Bronchial epithelial cell (primary cell): ENCODE results near the gene CRK. TPM values are rescaled to one million over a fixed set of nuclear protein-coding genes. Genes with fewer than 3 reads are reported as not detected.

Experiments
- DNase-seq: peaks from one replicate; pipeline ENCODE4 v3.0.0-alpha.2; 2010; ENCODE audit warnings: low read depth
- FAIRE-seq: peaks from 2 replicates; lab custom pipeline; 2011; peaks lifted over from hg19 to GRCh38; lab: Jason Lieb, UNC
- H3K27me3 ChIP-seq: 2 replicates; pipeline ENCODE4 v1.5.1; 2011; ENCODE audit warnings: low read length; ENCODE audit not compliant: control insufficient read depth, insufficient read depth
- H3K36me3 ChIP-seq: 2 replicates; pipeline ENCODE4 v1.5.1; 2011; ENCODE audit warnings: low read length; ENCODE audit not compliant: control insufficient read depth, insufficient read depth
- H3K4me3 ChIP-seq: 2 replicates; pipeline ENCODE4 v1.5.1; 2011; ENCODE audit warnings: mild to moderate bottlenecking, low read depth, low read length, control low read depth
- total RNA-seq: library from RNA; depleted of rRNA; stranded (reverse); fragments of >200 nt; gene quantifications from 2 replicates; pipeline ENCODE4 v1.2.1, GENCODE V29; 2014
- TF ChIP-seq, protein P1 (sequence below): IDR thresholded peaks from 2 replicates; pipeline ENCODE4 v1.5.1; 2011; ENCODE audit warnings: mild to moderate bottlenecking, moderate library complexity, low read length, control low read depth, inconsistent platforms; ENCODE audit not compliant: insufficient read depth, severe bottlenecking

The CRK gene
- 131 and 152 TPM in 2 replicates for total RNA-seq

DNA sequence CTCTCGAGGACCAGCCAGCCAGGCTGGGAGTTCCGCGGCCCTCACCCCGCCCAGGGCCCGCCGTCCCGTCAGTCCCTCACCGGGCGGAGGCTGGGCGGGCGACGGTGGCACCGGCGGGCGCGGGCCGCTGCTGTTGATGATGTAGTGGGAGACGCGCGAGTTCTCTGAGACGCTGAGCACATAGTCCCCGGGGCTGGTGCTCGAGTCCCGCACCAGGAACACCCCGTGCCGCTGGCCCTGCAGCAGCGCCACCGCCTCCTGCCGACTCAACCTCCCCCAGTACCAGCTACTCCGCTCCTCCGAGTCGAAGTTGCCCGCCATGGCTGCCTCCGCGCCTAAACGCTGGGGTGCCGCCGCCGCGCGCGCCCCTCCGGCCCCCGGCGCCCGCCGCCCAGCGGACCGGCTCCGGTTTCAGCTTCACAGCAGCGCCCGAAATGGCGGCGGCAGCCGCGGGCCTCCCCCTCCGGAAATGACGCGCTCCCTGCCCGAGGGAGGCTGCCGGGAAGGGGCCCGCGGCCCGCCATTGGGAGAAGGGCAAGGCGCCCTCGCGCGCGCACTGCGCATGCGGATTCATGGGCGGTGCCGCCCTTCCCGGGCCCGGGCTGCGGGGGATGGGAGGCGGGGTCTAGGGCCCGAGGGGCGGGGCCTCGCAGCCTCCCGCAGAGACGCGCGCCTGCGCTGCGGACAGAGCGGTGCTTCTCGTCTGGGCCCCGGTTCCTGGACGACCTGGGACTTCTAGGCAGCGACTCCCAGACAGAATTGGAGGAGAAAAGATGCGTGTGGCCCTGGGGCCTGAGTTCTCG is at the start of gene CRK:
Gene CRK (minus strand): TSS at position 436 of the 803 bp plus-strand sequence. CDS start 115 bp downstream, at position 321.
- Histone ChIP-seq H3K27me3 (no peaks in the 10 kb centered on the region), H3K36me3 (peaks cover 1% of the 10 kb centered on the region), H3K4me3 (peak within 1 kb of the TSS; percentile 86)
- TF ChIP-seq, protein P1, sequence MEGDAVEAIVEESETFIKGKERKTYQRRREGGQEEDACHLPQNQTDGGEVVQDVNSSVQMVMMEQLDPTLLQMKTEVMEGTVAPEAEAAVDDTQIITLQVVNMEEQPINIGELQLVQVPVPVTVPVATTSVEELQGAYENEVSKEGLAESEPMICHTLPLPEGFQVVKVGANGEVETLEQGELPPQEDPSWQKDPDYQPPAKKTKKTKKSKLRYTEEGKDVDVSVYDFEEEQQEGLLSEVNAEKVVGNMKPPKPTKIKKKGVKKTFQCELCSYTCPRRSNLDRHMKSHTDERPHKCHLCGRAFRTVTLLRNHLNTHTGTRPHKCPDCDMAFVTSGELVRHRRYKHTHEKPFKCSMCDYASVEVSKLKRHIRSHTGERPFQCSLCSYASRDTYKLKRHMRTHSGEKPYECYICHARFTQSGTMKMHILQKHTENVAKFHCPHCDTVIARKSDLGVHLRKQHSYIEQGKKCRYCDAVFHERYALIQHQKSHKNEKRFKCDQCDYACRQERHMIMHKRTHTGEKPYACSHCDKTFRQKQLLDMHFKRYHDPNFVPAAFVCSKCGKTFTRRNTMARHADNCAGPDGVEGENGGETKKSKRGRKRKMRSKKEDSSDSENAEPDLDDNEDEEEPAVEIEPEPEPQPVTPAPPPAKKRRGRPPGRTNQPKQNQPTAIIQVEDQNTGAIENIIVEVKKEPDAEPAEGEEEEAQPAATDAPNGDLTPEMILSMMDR, result no peak
- FAIRE-seq (no peak), DNase-seq (peak; percentile 80)

DNA sequence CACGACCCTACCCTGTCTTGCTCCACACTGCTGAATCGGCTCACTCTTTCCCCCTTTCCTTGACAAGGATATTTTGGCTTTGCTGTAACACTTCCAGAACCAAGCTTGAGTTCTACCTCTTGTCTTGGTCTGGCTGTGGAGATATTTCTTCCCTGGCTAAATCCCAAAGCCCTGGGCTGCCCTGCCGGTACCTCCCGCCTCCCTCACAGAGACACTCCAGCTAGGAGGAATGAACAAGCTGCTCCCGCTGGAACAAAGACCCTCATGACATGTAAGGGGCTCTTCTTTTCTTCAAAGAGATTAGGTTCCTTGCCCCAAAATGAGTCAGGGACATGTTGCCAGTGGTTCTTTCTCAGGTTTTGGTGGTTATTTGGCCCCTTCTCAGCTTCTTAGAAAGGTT is 49.6 kb upstream of the CRK start:
- Histone ChIP-seq H3K27me3 (no peaks in the 10 kb centered on the region), H3K36me3 (peaks cover 9% of the 10 kb centered on the region), H3K4me3 (no peak overlapping the region)
- FAIRE-seq (no peak), DNase-seq (no peak)
- TF ChIP-seq, protein P1, result no peak

DNA sequence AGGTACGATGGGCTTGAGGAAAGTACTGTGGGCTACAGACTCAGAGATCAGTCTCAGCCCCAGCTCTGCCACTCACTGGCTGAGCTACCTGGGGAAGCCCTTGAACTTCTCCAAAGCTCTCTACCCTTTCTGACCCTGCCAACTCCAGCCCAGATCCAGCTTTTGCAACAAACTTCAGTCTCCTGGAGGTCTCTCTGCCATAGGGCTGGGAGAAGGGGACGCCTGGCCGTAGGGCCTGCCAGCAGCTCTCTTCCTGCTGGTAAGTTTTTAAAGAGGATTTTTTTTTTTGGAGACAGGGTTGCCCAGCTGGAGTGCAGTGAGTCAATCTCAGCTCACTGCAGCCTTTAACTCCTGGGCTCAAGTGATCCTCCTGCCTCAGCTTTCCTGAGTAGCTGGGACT is 48.8 kb upstream of the CRK start:
- FAIRE-seq (no peak), DNase-seq (no peak)
- Histone ChIP-seq H3K27me3 (no peaks in the 10 kb centered on the region), H3K4me3 (no peak overlapping the region), H3K36me3 (peaks cover 9% of the 10 kb centered on the region)
- TF ChIP-seq, protein P1, result no peak

DNA sequence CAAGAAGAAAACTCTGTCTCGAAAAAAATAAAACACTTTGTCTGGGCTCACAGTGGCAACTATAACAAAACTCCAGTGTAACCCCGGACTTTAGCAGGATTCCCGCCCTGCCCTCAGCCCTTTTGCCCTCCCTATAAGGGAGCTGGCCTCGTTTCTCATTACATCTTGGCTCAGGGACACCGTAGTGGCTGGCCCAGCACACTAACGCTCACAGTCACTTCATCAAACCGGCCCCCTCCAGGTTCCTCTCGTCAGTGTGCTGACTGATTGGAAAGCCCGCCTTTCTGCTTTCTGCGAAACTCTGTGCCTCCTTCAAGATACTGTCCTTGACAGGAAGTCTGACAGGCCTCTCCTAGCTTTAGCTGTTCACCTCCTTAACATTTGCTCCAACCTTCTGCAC is 47.7 kb upstream of the CRK start:
- H3K4me3 ChIP-seq, result no peak overlapping the region
- no peak for DNase-seq
- TF ChIP-seq, protein P1, result no peak
- no peak for FAIRE-seq
- peaks cover 6% of the 10 kb centered on the region for H3K36me3 ChIP-seq
- no peaks in the 10 kb centered on the region for H3K27me3 ChIP-seq

DNA sequence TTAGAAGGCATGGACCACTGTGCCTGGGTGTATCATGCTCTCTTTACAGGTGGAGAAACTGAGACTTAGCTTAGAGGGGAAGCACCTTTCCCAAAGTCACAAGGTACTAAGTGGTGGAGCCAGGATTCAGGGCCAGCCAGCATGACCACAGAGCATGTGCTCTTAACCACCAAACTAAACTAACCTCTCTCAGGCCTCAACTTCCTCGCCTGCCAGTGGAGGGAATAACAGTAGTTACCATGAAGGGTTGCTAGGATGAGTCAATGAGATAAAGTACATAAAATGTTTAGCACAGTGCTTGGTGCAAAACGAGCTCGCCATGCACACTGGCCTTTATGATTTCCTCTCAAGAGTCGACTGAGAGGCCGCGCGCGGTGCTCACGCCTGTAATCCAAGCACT is 42.8 kb upstream of the CRK start:
- Histone ChIP-seq H3K27me3 (no peaks in the 10 kb centered on the region), H3K36me3 (peaks cover 9% of the 10 kb centered on the region), H3K4me3 (no peak overlapping the region)
- DNase-seq (peak; percentile 20), FAIRE-seq (peak; percentile 70)
- TF ChIP-seq, protein P1, result no peak
